B cell (primary cell): ENCODE measurements around the gene DNAH10. TPM values are rescaled to one million over a fixed set of nuclear protein-coding genes. Genes with fewer than 3 reads are reported as not detected.

Source experiments
- ATAC-seq: fragments of 200-7000 bp; cut with Tn5 transposase; one replicate; pipeline ENCODE4 v1.10.0; 2021; ENCODE audit warnings: low read depth, mild to moderate bottlenecking, moderate number of reproducible peaks, moderate library complexity
- CTCF ChIA-PET: fragments of 350-600 bp; sonication (Branson Sonifier 250); formaldehyde crosslinking; loops from one replicate; lab custom pipeline; 2021; ENCODE audit warnings: antibody characterized with exemption, inconsistent platforms; lab: Charles Lee
- POLR2A ChIA-PET: fragments of 350-600 bp; sonication (Branson Sonifier 250); formaldehyde crosslinking; loops from one replicate; lab custom pipeline; 2021; ENCODE audit warnings: antibody characterized with exemption; lab: Charles Lee
- DNase-seq: peaks from one replicate; pipeline ENCODE4 v3.0.0; 2013
- H2AFZ ChIP-seq: 2 replicates; pipeline ENCODE4 v1.6.1; 2012; ENCODE audit warnings: mild to moderate bottlenecking, low read depth, low read length; ENCODE audit not compliant: insufficient read depth, poor library complexity, severe bottlenecking
- H3K27ac ChIP-seq, 2 donors: 1 replicate in 1 of 2; 2 replicates in 1 of 2; pipeline ENCODE4 v1.5.1; 2012 to 2013; ENCODE audit warnings: low read length in 2 of 2, mild to moderate bottlenecking in 2 of 2, moderate library complexity in 1 of 2
- H3K27me3 ChIP-seq, 4 experiments: fragments of 200-600 bp in 1 of 4; sonication (generic) in 1 of 4; replicated peaks in 1 of 4; 1 replicate in 2 of 4; 2 replicates in 2 of 4; pipeline versions ENCODE4 v1.6.1 to v1.7.0; 2013 to 2016; ENCODE audit warnings: low read length in 3 of 4, mild to moderate bottlenecking in 2 of 4, mixed read lengths in 1 of 4, moderate library complexity in 1 of 4; ENCODE audit not compliant: insufficient read depth in 4 of 4, control insufficient read depth in 3 of 4; ENCODE audit errors: control extremely low read depth in 1 of 4
- H3K36me3 ChIP-seq, 2 experiments: replicated peaks in 1 of 2; 1 replicate in 1 of 2; 2 replicates in 1 of 2; pipeline versions ENCODE4 v1.6.1 to v1.7.1; 2013; ENCODE audit warnings: low read length in 1 of 2; ENCODE audit not compliant: insufficient read depth in 2 of 2, control insufficient read depth in 1 of 2; ENCODE audit errors: control extremely low read depth in 1 of 2, extremely low read depth in 1 of 2
- H3K4me1 ChIP-seq, 2 donors: fragments of 200-600 bp in 1 of 2; sonication (generic) in 1 of 2; 1 replicate in 1 of 2; 2 replicates in 1 of 2; pipeline versions ENCODE4 v1.5.1 to v1.6.1; 2013 to 2017; ENCODE audit warnings: low read length in 2 of 2; ENCODE audit not compliant: control insufficient read depth in 2 of 2, insufficient read depth in 2 of 2
- H3K4me2 ChIP-seq: replicated peaks from 2 replicates; pipeline ENCODE3; 2012; ENCODE audit warnings: mild to moderate bottlenecking, low read depth, low read length; ENCODE audit not compliant: poor library complexity, severe bottlenecking
- H3K4me3 ChIP-seq, 5 experiments: fragments of 200-600 bp in 1 of 5; sonication (generic) in 1 of 5; 1 replicate in 3 of 5; 2 replicates in 2 of 5; pipeline versions ENCODE4 v1.5.1 to v1.7.0; 2011 to 2016; ENCODE audit warnings: low read length in 4 of 5, mild to moderate bottlenecking in 4 of 5, low read depth in 2 of 5, control low read depth in 1 of 5, moderate library complexity in 1 of 5; ENCODE audit not compliant: insufficient read depth in 1 of 5; ENCODE audit errors: control extremely low read depth in 1 of 5, extremely low read depth in 1 of 5
- H3K79me2 ChIP-seq: fragments of 200-600 bp; sonication (generic); one replicate; pipeline ENCODE4 v1.6.0; 2016; ENCODE audit warnings: low read length; ENCODE audit not compliant: control insufficient read depth, insufficient read depth
- H3K9ac ChIP-seq: fragments of 200-600 bp; sonication (generic); 2 replicates; pipeline ENCODE4 v1.6.1; 2017; ENCODE audit warnings: mild to moderate bottlenecking, low read length, moderate library complexity
- H3K9me3 ChIP-seq, 3 donors: one replicate each; pipeline versions ENCODE4 v1.6.1 to v1.7.1; 2013; ENCODE audit warnings: low read length in 2 of 3; ENCODE audit not compliant: control insufficient read depth in 2 of 3, insufficient read depth in 1 of 3; ENCODE audit errors: control extremely low read depth in 1 of 3
- H4K20me1 ChIP-seq: 2 replicates; pipeline ENCODE4 v1.6.0; 2012; ENCODE audit warnings: mild to moderate bottlenecking, low read length; ENCODE audit not compliant: insufficient read depth, control insufficient read depth, poor library complexity, severe bottlenecking
- H3K27ac Mint-ChIP-seq: one replicate; pipeline ENCODE4 v1.8.0; 2021; ENCODE audit warnings: mixed read lengths
- H3K27me3 Mint-ChIP-seq: one replicate; pipeline ENCODE4 v1.8.0; 2021; ENCODE audit warnings: mixed read lengths
- H3K4me1 Mint-ChIP-seq: one replicate; pipeline ENCODE4 v1.8.0; 2021; ENCODE audit warnings: mixed read lengths
- H3K4me3 Mint-ChIP-seq: one replicate; pipeline ENCODE4 v1.8.0; 2021; ENCODE audit warnings: mixed read lengths
- H3K9me3 Mint-ChIP-seq: one replicate; pipeline ENCODE4 v1.8.0; 2022; ENCODE audit warnings: mixed read lengths; ENCODE audit not compliant: insufficient read depth
- CTCF ChIP-seq: fragments of 200-600 bp; IDR thresholded peaks from one replicate; pipeline ENCODE4 v1.8.0; 2022; ENCODE audit warnings: antibody characterized with exemption, mild to moderate bottlenecking
- EZH2 ChIP-seq: IDR thresholded peaks from 2 replicates; pipeline ENCODE4 v1.6.1; 2012; ENCODE audit warnings: borderline replicate concordance, low read depth, mild to moderate bottlenecking, moderate library complexity, low read length; ENCODE audit not compliant: insufficient read depth, poor library complexity, severe bottlenecking
- WGBS: methylation state at CpG from one replicate; pipeline ENCODE4 v1.1.5; 2013; ENCODE audit warnings: missing lambda C conversion rate; ENCODE audit not compliant: insufficient coverage; 5-methylcytosine and 5-hydroxymethylcytosine counted together
- intact Hi-C: fragments of 100-400 bp; cut with micrococcal nuclease; formaldehyde crosslinking; loops from one replicate; pipeline ENCODE4 v1.10.0; 2022
- polyA plus RNA-seq: library from polyadenylated mRNA; depleted of rRNA; stranded (reverse); fragments of >200 nt; gene quantifications from 2 replicates; pipeline ENCODE4 v1.2.3, GENCODE V29; 2012
- total RNA-seq, 2 donors: library from RNA; stranded (reverse); fragments of 120-200 nt in 1 of 2; gene quantifications; 1 replicate in 1 of 2; 2 replicates in 1 of 2; pipeline versions ENCODE4 v1.2.3 to v1.2.4, GENCODE V29; 2013 to 2022

The DNAH10 gene
- total and polyA plus RNA-seq, 2 donors (not counting 1 experiment from before 2014, with no cell fraction given): 0.24 to 0.99 TPM

GRCh38 chr12:123971770-123972456, 209.8 kb downstream of the DNAH10 start:
- Histone ChIP-seq H3K9ac (peak overlapping the region; percentile 73), H3K27me3 (no peaks in the 10 kb centered on the region), H4K20me1 (no peaks in the 10 kb centered on the region), H3K4me1 (peaks cover 13 to 16% of the 10 kb centered on the region in 2 donors), H3K79me2 (peaks cover 36% of the 10 kb centered on the region), H3K27ac (peak overlapping the region; percentile 16 to 71), H3K4me2 (peak overlapping the region; percentile 96), H2AFZ (peak overlapping the region; percentile 80), H3K36me3 (peaks cover 1 to 5% of the 10 kb centered on the region in 2 experiments), H3K9me3 (no peaks in the 10 kb centered on the region), H3K4me3 (peak overlapping the region; percentile 15 to 70 (median 62))
- Mint-ChIP-seq H3K27me3 (no peaks in the 10 kb centered on the region), H3K27ac (peak overlapping the region; percentile 88), H3K4me1 (peaks cover 16% of the 10 kb centered on the region), H3K4me3 (peak overlapping the region; percentile 90), H3K9me3 (no peaks in the 10 kb centered on the region)
- no peak for ATAC-seq
- no peak for TF ChIP-seq CTCF
- no peak for TF ChIP-seq EZH2
- POLR2A ChIA-PET: no interaction called here
- CTCF ChIA-PET: interaction anchor here (1.6 kb wide), 1 partner anchor 11 kb away, joined by 4 read pairs; no protein-coding TSS in a partner anchor
- intact Hi-C loops: loop anchor here (1.0 to 10.0 kb wide), 3 partner anchors 67 to 1023 kb away; partner anchors contain the start of genes BRI3BP, MPHOSPH9 and MTRFR
- DNase-seq: peak; percentile 56
- under 1% methylated on average over 53 of the region's 55 CpGs for WGBS
